BE2C (cell line): Measurements from ENCODE around the gene PGR.

Experiments used
- DNase-seq: peaks from one replicate; pipeline ENCODE4 v3.0.0-alpha.2; 2020
- H3K27me3 ChIP-seq: fragments of 250-450 bp; sonication (Bioruptor Pico); 2 replicates; pipeline ENCODE4 v1.5.1; 2020; ENCODE audit warnings: mild to moderate bottlenecking
- H3K36me3 ChIP-seq: fragments of 250-450 bp; sonication (Bioruptor Pico); 2 replicates; pipeline ENCODE4 v1.5.1; 2020; ENCODE audit warnings: mild to moderate bottlenecking
- H3K4me1 ChIP-seq: fragments of 250-450 bp; sonication (Bioruptor Pico); 2 replicates; pipeline ENCODE4 v1.5.1; 2020
- H3K4me3 ChIP-seq: 2 replicates; pipeline ENCODE4 v1.5.1; 2011; ENCODE audit warnings: low read depth, low read length
- H3K9me3 ChIP-seq: fragments of 250-450 bp; sonication (Bioruptor Pico); 2 replicates; pipeline ENCODE4 v1.5.1; 2020
- TF ChIP-seq, protein P1 (sequence below): IDR thresholded peaks from 2 replicates; pipeline ENCODE4 v1.5.1; 2012; ENCODE audit warnings: mild to moderate bottlenecking, low read depth, low read length

PGR gene

DNA sequence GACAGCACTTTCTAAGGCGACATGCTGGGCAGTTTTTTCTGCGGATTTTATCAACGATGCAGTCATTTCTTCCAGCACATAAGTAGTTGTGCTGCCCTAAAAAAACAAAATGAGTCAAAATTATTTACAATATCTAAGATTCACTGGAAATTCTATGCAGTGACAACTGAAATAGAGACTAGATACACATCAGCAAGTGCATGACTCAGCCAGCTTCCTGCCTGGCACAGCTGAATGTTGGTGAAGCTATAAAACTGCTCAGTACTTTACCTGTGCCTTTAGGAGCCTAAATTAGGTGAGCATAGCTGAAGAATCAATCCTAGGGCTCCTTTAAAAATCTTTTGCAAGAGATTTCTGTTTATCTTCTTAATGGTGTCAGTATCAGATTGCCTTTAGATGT, 37.8 kb downstream of the PGR start:
- TF ChIP-seq, protein P1, sequence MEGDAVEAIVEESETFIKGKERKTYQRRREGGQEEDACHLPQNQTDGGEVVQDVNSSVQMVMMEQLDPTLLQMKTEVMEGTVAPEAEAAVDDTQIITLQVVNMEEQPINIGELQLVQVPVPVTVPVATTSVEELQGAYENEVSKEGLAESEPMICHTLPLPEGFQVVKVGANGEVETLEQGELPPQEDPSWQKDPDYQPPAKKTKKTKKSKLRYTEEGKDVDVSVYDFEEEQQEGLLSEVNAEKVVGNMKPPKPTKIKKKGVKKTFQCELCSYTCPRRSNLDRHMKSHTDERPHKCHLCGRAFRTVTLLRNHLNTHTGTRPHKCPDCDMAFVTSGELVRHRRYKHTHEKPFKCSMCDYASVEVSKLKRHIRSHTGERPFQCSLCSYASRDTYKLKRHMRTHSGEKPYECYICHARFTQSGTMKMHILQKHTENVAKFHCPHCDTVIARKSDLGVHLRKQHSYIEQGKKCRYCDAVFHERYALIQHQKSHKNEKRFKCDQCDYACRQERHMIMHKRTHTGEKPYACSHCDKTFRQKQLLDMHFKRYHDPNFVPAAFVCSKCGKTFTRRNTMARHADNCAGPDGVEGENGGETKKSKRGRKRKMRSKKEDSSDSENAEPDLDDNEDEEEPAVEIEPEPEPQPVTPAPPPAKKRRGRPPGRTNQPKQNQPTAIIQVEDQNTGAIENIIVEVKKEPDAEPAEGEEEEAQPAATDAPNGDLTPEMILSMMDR, result no peak
- no peaks in the 10 kb centered on the region for H3K27me3 ChIP-seq
- H3K36me3 ChIP-seq, result no peaks in the 10 kb centered on the region
- no peak overlapping the region for H3K4me3 ChIP-seq
- no peaks in the 10 kb centered on the region for H3K4me1 ChIP-seq
- no peaks in the 10 kb centered on the region for H3K9me3 ChIP-seq
- no peak for DNase-seq

DNA sequence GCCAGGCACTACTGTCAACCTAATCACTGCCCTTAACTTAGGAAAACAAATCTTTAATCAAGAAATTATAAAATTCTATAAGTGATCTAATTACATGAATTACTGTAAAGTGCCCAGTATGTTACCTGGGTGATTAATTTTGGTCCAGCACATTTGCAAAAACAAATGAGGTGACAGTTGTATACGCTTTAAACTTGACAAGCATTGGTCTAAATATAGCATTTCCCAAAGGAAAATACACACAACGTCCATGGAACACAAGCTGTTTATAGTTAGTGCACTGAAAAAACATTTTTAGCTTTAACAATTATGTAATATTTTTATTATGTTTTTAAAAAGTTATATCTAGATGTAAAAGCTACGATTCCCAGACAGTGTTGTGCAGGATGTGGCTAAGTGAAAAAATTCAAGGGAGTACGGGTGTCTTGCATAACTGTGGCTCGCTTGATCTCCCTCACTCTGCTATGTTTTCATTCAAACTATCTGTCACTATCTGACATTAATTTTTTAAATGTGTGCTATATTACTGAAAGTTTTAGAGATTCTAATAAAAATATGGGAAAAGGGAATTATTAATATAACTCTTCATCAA, 38.8 kb downstream of the PGR start:
- no peaks in the 10 kb centered on the region for H3K27me3 ChIP-seq
- TF ChIP-seq, protein P1, result no peak
- H3K4me3 ChIP-seq, result no peak overlapping the region
- no peak for DNase-seq
- H3K9me3 ChIP-seq, result no peaks in the 10 kb centered on the region
- H3K4me1 ChIP-seq, result no peaks in the 10 kb centered on the region
- no peaks in the 10 kb centered on the region for H3K36me3 ChIP-seq

DNA sequence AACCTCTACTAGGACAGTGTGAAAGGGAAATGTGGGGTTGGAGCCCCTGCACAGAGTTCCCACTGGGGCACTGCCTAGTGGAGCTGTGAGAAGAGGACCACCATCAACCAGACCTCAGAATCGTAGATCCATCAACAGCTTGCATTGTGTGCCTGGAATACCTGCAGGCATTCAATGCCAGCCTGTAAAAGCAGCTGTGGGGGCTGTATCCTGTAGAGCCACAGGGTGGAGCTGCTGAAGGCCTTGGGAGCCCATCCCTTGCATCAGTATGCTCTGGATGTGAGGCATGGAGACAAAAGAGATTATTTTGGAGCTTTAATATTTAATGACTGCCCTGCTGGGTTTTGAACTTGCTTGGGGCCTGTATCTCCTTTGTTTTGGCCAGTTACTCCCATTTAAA, 46.3 kb downstream of the PGR start:
- TF ChIP-seq, protein P1, result no peak
- H3K36me3 ChIP-seq, result no peaks in the 10 kb centered on the region
- no peaks in the 10 kb centered on the region for H3K4me1 ChIP-seq
- H3K27me3 ChIP-seq, result no peaks in the 10 kb centered on the region
- no peak overlapping the region for H3K4me3 ChIP-seq
- DNase-seq, result no peak
- H3K9me3 ChIP-seq, result no peaks in the 10 kb centered on the region

DNA sequence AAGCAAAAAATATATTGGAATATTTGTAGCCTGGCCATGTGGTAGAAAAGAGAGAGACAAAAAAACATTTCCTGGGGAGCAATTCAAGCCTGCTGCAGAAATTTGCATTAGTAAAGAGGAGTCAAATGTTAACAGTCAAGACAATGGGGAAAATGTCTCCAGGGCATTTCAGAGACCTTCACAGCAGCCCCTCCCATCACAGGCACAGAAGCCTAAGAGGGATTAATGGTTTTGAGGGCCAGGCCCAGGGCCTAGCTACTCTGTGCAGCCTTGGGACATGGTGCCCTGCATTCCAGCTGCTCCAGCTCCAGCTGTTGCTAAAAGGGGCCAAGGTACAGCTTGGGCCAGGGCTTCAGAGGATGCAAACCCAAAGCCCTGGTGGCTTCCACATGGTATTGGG, 46.8 kb downstream of the PGR start:
- no peaks in the 10 kb centered on the region for H3K4me1 ChIP-seq
- no peaks in the 10 kb centered on the region for H3K9me3 ChIP-seq
- H3K4me3 ChIP-seq, result no peak overlapping the region
- H3K27me3 ChIP-seq, result no peaks in the 10 kb centered on the region
- H3K36me3 ChIP-seq, result no peaks in the 10 kb centered on the region
- TF ChIP-seq, protein P1, result no peak
- no peak for DNase-seq

DNA sequence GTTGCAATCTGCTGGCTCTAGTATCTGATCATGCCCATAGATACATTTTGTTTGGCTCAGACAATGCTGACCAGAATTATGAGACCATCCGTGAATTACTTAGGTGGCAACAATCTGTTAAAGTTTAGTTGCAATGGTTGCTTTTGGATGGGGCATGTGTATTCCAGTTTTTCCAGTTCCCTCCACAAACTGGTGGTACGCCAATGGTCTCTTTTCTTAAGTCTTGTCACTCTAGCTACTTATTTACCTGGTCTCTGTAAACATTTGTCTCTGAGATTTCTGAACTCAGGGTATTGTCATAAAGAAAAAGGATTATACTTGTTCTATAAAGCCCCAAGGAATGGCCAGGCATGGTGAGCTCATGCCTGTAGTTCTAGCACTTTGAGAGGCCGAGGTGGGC, 65.9 kb downstream of the PGR start:
- Histone ChIP-seq H3K9me3 (no peaks in the 10 kb centered on the region), H3K36me3 (no peaks in the 10 kb centered on the region), H3K27me3 (no peaks in the 10 kb centered on the region), H3K4me1 (no peaks in the 10 kb centered on the region), H3K4me3 (no peak overlapping the region)
- DNase-seq, result no peak
- TF ChIP-seq, protein P1, result no peak

DNA sequence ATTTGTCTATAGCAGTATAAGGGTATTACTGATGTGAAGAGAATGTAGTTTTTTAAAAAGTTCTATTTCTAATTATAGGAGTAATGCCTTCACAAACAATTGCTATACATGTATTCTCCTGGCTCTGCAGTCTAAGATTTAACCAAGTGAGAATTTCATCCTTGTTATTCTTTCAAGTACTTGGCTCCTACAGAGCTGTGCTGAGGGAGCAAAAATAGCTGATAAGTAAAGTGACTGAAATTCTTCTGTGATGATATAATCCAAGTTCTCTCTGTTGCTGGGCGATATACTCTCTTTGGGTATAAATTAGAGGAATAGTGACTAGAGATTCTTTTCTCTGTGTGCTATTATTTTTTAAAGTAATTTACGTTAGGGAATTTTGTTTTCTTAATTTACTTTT, 68.0 kb downstream of the PGR start:
- TF ChIP-seq, protein P1, result no peak
- Histone ChIP-seq H3K4me3 (no peak overlapping the region), H3K36me3 (no peaks in the 10 kb centered on the region), H3K4me1 (no peaks in the 10 kb centered on the region), H3K27me3 (no peaks in the 10 kb centered on the region), H3K9me3 (no peaks in the 10 kb centered on the region)
- DNase-seq, result no peak
